ENCODE measurements around the gene TRAM2.

TRAM2 gene, protein sequence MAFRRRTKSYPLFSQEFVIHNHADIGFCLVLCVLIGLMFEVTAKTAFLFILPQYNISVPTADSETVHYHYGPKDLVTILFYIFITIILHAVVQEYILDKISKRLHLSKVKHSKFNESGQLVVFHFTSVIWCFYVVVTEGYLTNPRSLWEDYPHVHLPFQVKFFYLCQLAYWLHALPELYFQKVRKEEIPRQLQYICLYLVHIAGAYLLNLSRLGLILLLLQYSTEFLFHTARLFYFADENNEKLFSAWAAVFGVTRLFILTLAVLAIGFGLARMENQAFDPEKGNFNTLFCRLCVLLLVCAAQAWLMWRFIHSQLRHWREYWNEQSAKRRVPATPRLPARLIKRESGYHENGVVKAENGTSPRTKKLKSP

DNA sequence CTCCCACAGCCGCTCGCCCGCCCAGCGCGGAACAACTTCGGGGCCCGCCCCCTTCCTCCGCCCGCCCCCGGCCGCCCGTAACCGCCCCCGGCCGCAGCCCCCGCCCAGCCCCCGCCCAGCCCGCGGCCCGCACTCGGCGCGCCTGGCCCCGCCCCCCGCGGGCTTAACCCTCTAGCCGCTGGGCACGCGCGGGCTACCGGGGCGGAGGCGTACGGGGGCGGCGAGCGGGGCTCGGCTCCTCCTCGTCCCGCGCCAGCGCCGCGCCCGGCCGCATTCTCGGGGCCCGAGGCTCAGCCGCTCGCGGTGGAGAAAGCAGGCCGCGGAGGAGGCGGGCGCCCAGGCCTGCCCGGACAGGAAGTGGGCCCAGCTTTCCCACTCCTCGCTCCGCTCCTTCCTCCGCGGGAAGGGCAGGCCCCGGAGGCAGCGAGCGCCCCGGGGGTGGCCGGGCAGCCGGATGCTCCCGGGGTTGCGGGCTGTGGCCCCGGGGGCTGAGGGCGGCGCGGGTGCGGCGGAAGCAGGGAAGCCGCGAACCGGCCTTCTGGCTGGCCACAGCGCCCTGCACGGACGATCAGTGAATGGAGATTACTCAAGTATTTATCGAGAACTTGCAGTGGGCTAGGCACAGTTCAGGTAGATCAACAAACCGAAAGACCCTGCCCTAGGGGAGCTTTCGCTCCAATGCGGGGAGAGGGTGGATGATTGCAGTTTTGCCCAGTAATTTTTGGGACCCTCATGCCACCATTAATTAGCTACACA lies at the start of gene TRAM2:
Gene TRAM2, minus strand, starts transcription at position 39 of the 756 bp plus-strand sequence. CDS start 145 bp downstream, outside the sequence.
- DNase-seq = peak; percentile 65 to 71

DNA sequence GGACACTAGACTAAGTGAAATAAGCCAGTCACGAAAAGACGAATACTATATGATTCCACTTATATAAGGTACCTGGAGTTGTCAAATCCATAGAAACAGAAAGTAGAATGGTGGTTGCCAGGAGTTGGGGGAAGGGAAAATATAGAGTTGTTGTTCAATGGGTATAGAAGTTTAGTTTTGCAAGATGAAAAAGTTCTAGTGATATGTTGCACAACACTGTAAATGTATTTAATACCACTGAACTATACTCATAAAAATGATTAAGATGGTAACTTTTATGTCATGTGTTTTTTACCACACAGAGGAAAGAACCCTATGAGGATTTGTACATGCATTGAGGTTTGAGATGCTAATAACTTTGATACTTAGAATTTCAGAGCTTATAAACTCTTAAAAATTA lies 46.0 kb upstream of the TRAM2 start:
- DNase-seq = no peak

DNA sequence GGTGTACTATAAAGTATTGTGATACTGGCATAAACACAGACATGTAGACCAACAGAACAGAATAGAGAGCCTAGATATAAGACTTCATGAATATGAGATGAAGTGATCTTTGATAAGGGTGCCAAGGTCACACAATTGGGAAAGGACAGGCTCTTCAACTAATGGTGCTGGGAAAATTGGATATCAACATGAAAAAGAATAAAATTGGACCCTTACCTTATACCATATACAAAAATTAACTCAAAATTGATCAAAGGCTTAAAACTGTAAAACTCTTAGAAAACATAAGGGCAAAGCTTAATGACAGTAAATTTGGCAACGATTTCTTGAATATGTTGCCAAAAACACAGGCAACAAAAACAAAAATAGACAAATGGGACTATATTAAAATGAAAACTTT lies 44.8 kb upstream of the TRAM2 start:
- no peak for DNase-seq

DNA sequence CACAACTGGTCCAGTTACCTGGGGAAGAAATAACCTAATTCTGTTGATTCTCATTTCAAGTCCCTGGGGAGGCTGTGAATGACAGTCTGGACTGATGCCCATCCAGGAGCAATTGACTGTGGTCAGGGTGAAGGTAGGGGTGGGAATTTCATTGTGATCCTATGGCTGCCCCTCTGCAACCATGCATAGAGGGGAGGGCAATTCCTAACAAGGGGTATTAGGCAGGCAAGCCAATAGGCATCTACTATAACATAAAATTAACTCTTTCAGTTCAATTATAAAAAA lies 44.0 kb upstream of the TRAM2 start:
- no peak for DNase-seq

DNA sequence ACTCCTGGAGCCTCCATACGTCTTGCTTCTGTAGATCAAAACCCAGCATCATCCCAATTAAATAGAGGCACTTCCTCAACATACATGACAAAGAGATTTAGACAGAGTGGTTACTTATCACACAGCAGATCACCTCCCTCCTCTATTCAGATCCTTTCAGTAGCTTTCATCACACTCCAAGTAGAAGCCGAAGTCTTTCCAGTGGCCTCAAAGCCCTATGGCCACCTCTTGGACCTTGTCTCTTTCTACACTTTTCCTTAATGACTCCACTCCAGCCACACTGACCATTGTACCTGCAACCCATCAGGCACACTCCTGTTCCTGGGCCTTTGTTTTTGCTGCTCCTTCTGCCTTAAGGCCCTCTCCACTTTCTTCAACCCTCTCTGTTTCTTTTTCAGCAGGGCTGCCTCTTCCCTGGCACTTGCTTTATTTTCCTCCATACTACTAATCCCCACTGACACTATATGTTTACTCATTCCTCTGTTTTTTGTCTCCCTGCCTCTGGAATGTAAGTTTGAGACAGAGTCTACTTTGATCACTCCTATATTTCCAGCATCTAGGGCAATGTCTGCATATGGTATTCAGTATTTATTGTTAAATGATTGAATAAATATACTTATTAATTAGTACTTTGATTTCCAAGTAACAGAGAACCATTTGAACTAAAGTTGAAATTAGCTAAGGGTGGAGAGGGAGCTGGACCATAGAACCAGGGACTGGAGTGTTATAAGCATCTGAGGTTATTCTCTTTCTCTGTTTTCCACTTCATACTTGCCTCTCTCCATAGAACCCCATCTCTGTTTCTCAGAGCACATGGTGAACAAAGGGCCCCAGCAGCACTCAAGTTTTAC lies 43.4 kb upstream of the TRAM2 start:
- no peak for DNase-seq

DNA sequence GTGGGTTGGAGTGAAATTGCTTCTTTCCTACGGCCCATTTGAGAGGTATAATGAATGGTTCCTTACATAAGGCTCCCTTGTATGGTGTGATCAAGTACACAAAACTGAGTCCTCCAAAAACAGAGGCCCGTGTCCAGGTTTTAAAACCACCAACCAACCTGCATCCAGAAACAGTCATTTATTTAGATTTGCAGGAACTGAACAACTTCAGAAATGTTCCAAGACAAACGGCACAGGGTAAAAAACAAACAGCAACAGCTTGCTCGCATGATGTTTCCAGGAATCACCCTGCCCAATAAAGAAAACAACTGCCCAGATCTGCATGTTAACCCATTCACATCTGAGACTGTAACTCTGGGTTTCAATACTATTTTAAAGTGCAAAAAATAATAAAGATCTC lies 40.2 kb upstream of the TRAM2 start:
- DNase-seq = no peak

DNA sequence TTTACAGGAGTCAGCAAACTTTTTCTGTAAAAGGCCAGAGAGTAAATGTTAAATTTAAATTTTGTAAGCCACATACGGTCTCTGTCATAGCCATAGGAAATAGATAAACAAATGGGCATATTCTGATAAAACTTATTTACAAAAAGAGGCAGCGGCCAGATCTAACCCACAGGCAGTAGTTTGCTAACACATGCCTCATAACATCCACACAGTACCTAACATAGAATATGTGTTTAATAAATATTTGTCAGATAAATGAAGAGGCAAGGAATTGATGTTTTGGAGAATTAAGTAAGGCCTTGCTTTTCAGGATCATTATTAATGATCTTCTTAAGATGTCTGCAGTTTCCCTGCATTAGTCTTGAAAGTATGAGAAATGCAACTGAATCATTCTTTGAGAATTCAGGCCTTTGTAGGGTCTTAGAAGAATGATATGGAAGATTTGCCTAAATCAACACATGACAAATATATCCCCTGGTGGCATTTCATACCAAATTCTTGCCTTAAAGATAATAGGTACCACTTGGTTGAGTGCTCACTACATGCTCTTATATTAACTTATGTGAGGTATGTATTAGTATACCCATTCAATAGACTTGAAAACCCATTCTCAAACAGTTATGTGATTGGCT lies 39.3 kb upstream of the TRAM2 start:
- no peak for DNase-seq

DNA sequence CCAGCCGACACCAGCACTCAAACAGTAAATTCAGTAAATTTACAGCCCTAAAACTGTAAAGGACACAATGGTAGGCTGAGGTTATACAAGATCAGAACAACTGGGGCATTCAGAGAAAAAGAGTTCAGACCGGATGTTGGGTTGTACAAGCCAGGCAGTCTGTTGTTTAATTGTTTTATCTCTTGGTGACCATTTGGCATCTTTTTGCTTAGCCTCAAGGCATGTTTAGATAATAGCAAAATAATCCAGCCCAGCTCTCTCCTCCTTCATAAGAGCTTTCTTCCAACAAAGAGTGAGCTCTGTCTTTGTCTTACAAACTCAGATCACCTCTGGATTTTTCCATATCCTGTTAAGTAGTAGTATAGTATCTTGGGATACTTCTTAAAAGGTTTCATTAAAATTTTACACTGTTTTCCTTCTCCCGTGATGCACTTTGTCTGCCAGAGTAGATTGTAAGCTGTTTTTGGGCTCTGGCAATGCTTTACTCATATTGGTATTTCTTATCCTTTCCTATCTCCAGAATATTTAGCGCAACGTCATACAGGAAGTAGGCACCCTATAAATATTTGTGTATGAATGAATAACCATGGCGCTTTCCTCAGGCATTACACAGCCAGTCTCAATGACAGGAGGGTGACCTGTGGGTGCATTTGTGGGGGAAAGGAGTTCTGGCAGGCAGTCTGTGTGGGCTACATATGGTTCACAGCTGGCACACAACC lies 35.6 kb upstream of the TRAM2 start:
- no peak for DNase-seq

DNA sequence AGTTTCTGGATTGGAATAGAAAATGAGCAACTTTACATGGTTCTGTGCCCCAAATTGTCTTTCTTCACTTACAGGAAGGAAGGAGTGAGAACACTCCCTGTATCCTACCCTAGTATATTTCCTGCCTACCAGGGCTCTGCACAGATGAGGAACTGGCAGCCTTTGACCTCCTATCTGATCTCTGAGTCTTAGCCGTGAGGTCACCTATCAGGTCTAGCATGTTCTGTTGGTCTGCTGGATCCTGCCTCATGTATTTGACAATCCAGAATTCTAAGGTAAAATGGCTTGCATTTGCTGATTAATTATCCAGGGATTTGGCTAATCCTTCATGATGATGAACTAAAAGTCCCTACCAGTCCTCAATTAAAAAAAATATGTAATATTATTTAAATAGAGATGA lies 35.0 kb upstream of the TRAM2 start:
- peak in 1 of 2 experiments; percentile 7 for DNase-seq

DNA sequence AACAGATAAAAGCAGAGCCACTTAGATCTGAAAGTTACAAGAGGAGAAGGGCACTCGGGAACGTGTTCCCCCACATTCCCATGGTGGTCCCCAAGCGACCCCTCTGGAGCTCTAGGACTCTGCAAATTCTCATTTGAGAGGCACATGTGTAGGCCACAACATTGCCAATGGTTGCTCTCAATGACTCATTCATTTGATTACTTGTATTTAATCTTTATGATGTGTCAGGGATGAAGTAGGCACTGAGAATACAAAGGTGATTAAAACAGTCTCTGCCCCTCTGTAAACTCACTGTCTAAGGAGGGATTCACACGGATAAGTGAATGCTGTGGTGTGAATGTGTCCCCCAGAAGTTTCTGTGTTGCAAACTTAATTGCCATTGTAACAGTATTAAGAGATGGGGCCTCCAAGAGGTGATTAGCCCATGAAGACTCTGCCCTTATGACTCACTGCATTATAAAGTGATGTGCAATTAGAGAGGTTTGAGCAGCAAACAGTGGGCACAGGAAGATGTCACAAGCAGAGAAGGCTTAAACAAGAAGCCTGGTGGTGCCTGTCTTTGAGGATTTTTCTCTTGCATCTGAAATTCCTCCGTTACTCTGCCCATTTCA lies 34.0 kb upstream of the TRAM2 start:
- no peak for DNase-seq

DNA sequence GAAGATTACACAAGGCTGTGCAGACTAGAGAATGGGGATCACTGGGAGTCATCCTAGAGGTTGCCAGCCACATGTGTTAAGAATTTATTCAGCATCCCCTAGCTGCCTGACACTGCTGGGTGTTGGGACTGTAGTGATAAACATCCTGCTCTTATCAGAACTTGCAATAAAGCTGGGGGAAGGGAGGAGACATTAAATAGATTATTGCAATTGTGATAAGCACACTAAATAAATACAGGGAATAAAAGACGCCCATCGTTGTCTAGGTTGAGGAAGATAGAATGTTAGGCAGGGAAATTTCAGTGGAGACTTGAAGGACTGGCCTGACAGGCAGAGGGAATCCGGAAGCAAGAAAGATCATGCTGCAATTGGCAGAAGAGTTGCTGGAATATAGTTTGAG lies 33.2 kb upstream of the TRAM2 start:
- DNase-seq = no peak

DNA sequence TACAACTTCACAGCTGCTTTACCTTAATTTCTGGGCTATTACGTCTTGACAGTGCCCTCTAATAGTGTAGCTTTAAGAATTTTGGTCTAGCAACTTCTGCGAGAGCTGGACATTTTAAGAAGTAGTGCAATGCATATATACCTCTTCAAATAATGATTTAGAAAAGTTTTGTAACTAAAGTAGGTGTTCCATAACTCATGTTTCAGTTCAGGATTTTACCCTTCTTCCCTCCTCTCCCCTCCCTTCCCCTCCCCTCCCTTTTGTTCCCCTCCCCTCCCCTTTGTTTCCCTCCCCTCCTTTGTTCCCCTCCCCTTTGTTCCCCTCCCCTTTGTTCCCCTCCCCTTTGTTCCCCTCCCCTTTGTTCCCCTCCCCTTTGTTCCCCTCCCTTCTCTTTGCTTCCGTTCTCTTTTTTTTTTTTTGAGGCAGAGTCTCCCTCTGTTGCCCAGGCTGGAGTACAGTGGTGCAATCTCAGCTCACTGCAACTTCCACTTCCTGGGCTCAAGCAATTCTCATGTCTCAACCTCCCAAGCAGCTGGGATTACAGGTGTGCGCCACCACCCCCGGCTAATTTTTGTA lies 28.8 kb upstream of the TRAM2 start:
- DNase-seq = no peak

DNA sequence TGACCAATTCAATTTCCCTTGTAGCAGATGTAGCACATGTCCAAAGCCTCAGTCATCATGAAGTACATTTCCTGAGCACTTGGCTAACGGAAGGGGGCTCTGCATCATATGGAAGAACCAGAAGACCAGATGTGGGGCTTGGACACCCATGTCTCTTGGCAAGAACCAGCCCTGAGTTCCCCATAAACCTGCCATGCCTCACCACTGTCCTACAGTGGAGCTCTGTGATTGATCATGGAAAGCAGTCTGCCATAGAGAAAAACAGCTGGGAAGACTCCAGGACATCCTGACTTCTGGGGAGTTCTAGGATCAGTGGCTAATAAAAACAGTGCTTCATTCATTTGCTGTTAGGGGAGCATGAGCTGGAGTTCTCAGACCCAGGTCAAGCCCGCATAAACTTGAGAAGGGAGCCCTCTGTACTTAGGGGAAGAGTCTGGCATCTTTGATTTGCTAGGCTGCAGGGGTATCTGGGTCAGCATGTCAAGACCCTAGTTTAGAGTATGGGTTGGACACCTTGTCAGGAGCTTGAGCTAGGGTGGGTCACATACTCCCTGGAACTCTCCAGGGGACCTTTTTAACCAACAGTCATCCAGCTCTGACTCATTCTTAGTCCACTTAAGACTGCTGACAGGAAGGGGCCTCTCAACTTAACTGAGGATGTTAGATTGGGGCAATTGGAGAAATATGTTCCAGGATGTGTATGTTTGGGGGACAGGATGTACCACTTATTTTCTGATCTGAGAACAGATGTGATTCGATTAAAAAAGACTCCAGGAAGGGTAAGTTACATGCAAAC lies 26.3 kb upstream of the TRAM2 start:
- no peak for DNase-seq

DNA sequence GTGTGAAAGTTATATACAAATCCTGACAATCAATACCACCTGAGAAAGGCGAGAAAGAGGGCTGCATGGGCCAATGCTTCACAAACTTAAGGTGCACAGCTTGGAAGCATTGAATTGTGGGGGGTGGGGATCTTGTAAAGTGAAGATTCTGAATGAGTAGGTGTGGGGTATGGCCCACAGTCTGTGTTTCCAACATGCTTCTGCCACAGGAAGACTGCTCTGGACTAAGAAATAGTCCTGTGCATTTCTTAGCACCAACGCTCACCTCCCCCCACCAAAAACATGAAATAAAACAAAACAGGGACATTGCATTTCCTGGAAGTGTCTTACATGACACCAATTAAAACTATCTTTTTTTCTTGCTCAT lies 21.9 kb upstream of the TRAM2 start:
- no peak for DNase-seq

DNA sequence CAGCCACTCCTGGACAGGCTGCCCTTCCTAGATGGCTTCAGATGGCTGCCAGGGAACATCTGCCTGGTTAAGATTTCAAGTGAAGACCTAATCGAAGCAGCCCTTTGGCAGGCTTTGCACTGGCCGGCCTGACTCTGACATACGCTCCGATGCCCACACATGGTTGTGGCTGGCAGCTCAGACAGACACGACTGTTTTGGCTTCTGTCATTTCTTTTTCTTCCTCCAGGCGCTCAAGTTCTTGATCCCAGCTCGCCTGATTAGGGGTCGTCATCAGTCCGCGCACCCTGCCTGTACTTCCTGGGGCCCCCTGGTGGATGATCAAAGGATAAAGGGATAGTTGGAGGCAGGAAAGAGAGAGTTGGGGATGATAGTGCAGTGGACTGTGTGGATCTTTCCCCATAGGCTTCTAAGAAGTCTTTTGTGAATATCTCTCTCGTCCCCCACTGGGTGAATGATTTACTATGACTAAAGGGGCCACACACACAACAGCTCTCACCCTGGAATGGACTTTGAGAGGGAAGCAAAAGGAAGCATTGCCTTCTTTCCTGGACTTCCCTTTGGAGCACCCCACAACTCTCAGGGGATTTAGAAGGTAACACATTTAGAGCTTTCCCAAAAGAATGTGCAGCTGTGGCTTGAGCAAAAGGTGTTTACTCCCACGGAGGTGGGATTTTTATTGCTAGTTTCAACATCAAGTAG lies 21.4 kb upstream of the TRAM2 start:
- DNase-seq = peak; percentile 9 to 13

DNA sequence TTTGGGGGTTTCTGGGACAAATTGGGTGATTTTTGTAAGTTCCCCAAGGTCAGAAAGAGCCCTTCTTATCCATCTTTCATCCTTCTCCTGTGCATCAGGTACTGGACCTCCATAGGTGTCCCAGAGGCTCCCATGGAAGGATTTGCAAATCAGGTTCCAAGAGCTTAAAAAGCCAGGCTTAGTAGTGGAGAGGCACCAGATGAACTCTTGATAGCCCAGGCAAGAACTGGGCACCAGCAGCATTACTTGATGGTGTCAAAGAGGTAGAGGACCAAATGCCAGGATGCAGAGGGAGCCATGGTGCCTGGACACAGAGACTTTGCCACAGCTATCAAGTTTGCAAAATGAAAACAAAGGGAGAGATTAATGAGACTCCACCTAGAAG lies 20.9 kb upstream of the TRAM2 start:
- no peak for DNase-seq

DNA sequence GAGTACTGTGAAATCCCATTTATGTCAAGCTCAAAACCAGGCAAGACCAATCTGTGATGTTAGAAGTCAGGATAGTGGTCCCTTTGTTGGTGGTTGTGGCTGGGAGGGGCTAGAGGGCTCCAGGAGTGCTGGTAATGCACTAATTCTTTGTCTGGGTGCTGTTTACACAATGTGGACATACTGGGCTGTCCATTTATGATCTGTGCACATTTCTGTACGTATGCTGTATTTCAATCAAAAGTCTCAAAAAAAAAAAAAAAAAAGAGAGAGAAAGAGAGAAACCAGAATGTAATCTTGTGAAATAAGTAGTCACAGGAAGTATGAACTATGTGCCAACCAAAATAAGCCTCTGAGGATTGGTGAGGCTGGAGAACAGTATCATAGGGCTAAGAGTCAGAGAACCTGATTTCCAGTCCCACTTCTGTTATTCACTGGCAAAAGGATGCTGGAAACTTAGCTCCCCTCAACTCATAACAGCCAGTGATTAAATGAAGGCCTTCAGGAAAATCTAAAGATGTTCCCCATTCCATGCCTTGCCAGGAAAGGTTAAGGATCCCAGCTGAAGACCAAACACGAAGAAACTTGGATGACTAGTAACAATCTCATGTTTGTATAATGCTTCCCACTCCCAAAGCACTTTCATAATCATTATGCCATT lies 19.6 kb upstream of the TRAM2 start:
- peak; percentile 68 for DNase-seq

DNA sequence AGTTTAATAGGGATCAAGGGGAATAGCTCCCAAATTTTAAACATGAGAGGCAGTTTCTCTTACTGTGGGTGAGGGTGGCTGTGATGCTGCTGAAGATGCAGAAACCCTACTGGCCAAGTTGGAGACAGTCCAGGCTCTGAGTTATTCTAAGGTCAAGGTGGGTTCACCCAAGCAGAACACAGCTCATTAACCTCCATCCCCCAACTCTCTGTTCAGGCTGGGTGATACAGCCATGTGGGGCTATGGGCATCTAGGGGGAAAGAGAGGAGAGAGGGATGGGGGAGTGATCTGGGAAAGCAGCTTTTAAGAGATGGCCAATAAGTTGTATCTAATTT lies 18.9 kb upstream of the TRAM2 start:
- no peak for DNase-seq

DNA sequence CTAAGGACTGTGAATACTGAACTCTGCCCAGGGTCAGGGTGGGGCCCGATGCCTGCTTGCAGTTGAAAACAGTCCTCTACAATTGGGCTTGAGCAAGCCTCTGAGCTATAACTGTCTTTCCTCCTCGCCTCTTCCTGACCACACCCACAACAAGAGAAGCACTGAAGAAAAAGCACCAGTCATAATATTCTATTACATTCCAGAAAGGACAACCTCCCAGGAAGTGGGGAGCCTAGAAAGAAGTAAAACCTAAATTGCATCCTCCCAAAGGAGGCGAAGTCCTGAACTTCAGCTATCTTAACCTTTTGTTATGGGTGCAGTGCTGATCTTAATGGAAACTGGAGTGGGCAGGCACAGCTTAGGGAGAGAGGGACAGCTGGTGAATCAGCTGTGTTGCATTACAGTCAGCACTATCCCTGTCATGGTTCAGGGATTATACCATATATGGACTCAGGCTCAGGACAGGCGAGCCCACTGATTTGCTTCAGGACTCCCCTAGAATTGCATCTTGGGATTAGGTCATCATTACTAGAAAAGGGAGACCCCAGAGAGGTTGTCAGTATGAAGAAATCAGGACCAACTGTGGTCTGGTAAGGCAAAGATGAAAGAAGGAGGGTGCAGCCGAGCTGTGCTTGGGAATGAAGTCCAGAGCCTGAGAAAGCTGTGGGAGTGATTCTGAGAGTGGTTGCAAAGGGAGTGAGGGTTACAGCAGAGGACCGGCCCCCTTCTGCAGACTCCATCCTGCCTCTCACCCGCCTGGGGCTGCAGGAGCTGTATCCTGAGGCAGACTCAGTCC lies 18.3 kb upstream of the TRAM2 start:
- DNase-seq = peak; percentile 12 to 24

Data from AML-193 (cell line).